Measurements from ENCODE around the gene MB21D2.

DNA sequence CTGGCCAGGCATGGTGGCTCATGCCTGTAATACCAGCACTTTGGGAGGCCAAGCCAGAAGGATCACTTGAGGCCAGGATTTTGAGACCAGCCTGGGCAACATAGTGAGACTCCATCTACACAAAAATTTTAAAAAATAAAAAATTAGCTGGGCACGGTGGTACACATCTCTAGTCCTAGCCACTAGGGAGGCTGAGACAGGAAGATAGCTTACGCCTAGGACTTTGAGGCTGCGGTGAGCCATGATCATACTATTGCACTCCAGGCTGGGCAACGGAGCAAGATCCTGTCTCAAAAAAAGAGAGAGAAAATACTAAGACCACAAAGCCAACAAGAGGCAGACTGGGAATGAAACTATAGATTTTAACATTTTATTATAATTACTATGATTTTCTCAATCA is 4.1 kb downstream of the MB21D2 start:
- TF ChIP-seq, protein P1, sequence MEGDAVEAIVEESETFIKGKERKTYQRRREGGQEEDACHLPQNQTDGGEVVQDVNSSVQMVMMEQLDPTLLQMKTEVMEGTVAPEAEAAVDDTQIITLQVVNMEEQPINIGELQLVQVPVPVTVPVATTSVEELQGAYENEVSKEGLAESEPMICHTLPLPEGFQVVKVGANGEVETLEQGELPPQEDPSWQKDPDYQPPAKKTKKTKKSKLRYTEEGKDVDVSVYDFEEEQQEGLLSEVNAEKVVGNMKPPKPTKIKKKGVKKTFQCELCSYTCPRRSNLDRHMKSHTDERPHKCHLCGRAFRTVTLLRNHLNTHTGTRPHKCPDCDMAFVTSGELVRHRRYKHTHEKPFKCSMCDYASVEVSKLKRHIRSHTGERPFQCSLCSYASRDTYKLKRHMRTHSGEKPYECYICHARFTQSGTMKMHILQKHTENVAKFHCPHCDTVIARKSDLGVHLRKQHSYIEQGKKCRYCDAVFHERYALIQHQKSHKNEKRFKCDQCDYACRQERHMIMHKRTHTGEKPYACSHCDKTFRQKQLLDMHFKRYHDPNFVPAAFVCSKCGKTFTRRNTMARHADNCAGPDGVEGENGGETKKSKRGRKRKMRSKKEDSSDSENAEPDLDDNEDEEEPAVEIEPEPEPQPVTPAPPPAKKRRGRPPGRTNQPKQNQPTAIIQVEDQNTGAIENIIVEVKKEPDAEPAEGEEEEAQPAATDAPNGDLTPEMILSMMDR (IDR thresholded peaks at IDR 0.05): no peak
- TF ChIP-seq EZH2 (IDR thresholded peaks at IDR 0.05; ENCODE audit: borderline replicate concordance, insufficient read depth, low read depth, low read length, poor library complexity, severe bottlenecking): no peak

All from B cell (primary cell).